Measurements from ENCODE around the gene GNAO1.

Gene GNAO1

DNA sequence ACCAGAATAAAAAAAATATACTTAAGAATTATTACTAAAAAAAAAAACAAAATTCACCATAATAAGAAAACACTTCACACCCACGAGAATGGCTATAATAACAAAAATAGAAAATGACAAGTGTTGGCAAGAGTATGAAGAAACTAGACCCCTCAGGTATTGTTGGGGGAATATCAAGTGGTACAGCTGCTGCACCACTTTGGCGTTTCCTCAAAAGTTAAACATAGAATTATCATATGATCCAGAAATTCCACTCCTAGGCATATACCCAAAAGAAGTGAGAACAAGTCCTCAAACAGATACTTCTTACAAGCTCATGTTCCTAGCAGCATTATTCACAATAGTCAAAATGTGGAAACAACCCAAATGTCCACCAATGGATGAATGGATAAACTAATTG is 207.8 kb downstream of the GNAO1 start:
- H3K4me3 ChIP-seq (ENCODE audit: low read depth, low read length): no peak overlapping the region
- in situ Hi-C loops (cut with HindIII; ENCODE audit: low sequenced_read_pairs): no loop called here
- TF ChIP-seq, protein P1, sequence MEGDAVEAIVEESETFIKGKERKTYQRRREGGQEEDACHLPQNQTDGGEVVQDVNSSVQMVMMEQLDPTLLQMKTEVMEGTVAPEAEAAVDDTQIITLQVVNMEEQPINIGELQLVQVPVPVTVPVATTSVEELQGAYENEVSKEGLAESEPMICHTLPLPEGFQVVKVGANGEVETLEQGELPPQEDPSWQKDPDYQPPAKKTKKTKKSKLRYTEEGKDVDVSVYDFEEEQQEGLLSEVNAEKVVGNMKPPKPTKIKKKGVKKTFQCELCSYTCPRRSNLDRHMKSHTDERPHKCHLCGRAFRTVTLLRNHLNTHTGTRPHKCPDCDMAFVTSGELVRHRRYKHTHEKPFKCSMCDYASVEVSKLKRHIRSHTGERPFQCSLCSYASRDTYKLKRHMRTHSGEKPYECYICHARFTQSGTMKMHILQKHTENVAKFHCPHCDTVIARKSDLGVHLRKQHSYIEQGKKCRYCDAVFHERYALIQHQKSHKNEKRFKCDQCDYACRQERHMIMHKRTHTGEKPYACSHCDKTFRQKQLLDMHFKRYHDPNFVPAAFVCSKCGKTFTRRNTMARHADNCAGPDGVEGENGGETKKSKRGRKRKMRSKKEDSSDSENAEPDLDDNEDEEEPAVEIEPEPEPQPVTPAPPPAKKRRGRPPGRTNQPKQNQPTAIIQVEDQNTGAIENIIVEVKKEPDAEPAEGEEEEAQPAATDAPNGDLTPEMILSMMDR (IDR thresholded peaks at IDR 0.05; ENCODE audit: low read depth, low read length, missing control alignments): no peak
- no peak for DNase-seq (ENCODE audit: low read depth)

DNA sequence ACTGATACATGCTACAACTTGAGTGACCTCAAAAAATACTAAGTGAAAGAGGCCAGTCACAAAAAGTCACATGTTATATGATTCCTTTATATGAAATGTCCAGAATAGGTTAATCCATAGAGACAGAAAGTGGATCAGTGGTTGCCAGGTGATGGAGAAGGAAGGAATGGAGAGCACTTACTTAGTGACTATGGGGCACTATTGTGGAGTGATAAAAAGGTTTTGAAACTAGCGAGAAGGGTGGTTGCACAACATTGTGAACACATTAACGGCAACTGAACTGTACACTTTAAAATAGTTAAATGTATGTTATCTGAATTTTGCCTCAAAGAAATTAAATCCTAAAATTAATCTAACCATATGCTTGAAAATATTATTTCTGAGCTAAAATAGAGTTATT is 208.2 kb downstream of the GNAO1 start:
- in situ Hi-C loops (cut with HindIII; ENCODE audit: low sequenced_read_pairs): no loop called here
- no peak for DNase-seq (ENCODE audit: low read depth)
- no peak overlapping the region for H3K4me3 ChIP-seq (ENCODE audit: low read depth, low read length)
- TF ChIP-seq, protein P1 (IDR thresholded peaks at IDR 0.05; ENCODE audit: low read depth, low read length, missing control alignments): no peak

DNA sequence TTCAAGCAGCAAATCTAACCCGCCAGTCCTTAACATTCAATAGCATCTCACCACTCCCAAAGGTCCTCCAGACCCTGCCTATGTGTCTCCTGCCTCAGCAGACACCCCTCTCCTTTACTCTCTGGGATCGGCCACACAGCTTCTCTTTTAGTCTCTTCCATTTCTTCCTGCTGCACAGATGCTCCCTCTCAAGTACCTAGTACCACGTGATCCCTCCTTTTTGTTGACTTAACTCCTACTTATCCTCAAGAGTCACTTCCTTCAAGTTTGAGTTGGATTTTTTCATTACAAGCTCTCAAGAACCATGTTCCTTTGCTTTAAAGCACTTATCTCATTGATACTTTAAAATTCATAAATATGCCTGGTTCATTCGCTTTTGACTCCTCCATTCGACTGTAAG is 209.2 kb downstream of the GNAO1 start:
- in situ Hi-C loops (cut with HindIII; ENCODE audit: low sequenced_read_pairs): no loop called here
- DNase-seq (ENCODE audit: low read depth): no peak
- TF ChIP-seq, protein P1 (IDR thresholded peaks at IDR 0.05; ENCODE audit: low read depth, low read length, missing control alignments): no peak
- H3K4me3 ChIP-seq (ENCODE audit: low read depth, low read length): no peak overlapping the region

DNA sequence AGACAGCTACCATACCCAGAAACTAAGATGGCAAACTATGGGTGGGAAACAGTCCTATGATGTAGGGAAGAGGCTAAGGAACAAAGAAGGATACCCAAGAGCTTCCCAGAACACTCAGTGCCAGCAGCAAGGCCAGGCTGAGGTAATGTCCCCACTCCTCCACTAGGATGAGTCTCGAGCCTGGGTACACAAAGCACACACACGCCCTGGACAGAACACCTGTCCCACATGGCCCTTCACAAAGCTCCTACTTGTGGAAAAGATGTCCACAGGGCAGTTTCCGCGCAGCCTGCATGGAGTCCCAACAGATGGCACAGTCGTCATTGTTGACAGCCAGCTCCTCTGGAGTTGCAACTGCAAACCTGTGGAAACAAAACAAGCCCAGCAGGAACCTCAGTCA is 210.2 kb downstream of the GNAO1 start:
- no peak overlapping the region for H3K4me3 ChIP-seq (ENCODE audit: low read depth, low read length)
- TF ChIP-seq, protein P1 (IDR thresholded peaks at IDR 0.05; ENCODE audit: low read depth, low read length, missing control alignments): peak; percentile 38
- no peak for DNase-seq (ENCODE audit: low read depth)
- in situ Hi-C loops (cut with HindIII; ENCODE audit: low sequenced_read_pairs): no loop called here

DNA sequence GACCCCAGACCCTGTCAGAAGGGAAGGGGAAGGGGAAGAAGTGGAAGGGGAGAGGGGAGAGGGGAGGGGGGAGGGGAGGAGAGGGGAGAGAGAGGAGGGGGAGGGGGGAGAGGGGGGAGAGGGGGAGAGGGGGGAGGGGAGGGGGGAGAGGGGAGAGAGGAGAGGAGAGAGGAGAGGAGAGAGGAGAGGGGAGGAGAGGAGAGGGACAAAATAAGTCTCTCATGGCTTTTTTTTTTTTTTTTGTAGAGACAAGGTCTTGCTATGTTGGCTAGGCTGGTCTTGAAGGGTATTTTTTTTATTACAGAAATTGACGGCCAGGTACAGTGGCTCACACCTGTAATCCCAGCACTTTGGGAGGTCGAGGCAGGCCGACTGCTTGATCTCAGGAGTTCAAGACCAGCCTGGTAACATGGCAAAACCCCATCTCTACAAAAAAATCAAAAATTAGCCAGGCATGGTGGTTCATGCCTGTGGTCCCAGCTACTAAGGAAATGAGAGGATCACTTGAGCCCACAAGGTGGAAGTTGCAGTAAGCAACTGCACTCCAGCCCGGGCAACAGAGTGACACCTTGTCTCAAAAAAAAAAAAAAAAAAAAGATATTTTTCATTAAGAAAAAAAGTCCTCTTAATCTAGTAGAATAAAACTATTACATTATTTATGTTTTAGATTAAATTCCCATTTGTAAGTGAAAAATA is 214.8 kb downstream of the GNAO1 start:
- TF ChIP-seq, protein P1 (IDR thresholded peaks at IDR 0.05; ENCODE audit: low read depth, low read length, missing control alignments): no peak
- in situ Hi-C loops (cut with HindIII; ENCODE audit: low sequenced_read_pairs): no loop called here
- H3K4me3 ChIP-seq (ENCODE audit: low read depth, low read length): no peak overlapping the region
- DNase-seq (ENCODE audit: low read depth): no peak

Data from astrocyte of the cerebellum (primary cell).